GM21576 (cell line): Measurements from ENCODE around the gene NDFIP1.
"Not testable (repeated sequence)": the region's sequence is repeated elsewhere in the genome, so short reads cannot be mapped to it uniquely, and the experiment has no call there.

Experiments
- ATAC-seq: cut with Tn5 transposase; IDR thresholded peaks from one replicate; pipeline ENCODE4 v1.9.1; 2021; ENCODE audit warnings: mild to moderate bottlenecking, moderate library complexity; ENCODE audit not compliant: unreplicated experiment

Gene NDFIP1, protein sequence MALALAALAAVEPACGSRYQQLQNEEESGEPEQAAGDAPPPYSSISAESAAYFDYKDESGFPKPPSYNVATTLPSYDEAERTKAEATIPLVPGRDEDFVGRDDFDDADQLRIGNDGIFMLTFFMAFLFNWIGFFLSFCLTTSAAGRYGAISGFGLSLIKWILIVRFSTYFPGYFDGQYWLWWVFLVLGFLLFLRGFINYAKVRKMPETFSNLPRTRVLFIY

GRCh38 chr5:142108432-142109330, at the start of gene NDFIP1:
NDFIP1 (plus strand) TSS chr5:142108779; CDS start chr5:142108975, 196 bp downstream.
- peak; percentile 88 for ATAC-seq

DNA sequence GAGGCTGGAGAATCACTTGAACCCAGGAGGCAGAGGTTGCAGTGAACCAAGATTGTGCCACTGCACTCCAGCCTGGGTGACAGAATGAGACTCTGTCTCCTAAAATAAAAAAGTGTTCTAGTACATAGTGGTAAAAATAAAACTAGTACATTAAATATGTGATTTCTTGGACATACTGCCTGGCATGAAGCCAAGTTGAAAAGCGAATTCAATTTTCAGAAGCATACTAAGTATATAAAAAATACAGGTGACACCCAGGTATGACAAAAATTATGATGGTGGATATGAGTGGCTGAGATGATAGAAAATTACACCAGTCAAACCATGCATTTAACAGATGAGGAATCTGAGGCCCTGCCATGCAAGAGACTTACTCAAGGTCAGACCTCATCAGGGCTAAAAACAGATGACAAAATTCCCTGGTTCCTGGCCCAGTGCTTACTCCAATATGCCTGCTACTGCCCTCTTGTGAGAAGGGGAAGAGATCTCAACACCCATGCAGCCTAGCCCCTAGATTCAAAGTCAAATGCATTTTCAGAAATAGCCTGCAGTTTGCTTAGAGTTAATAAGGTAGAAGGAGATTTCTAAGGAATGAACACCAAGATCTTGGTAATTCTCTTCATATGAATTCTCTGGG, 49.2 kb upstream of the NDFIP1 start:
- ATAC-seq = no peak

DNA sequence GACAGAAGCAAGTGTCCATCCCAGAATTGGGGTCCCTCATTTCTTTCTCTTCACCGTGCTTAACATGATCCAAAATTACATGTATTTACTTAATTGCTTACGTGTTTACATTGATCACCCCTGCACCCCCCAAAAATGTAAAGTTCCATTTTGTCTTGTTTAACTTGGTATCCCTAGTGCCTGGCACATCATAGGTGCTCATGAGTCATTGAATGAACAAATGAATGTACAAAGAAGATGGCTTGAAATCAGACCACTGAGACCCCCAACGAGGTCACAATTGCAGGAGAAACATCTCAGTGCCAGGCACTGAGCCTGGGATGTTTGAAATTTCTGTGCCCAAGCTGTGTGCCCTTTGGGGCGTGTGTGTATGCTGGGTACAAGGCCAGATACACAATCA, 45.2 kb upstream of the NDFIP1 start:
- no peak for ATAC-seq

DNA sequence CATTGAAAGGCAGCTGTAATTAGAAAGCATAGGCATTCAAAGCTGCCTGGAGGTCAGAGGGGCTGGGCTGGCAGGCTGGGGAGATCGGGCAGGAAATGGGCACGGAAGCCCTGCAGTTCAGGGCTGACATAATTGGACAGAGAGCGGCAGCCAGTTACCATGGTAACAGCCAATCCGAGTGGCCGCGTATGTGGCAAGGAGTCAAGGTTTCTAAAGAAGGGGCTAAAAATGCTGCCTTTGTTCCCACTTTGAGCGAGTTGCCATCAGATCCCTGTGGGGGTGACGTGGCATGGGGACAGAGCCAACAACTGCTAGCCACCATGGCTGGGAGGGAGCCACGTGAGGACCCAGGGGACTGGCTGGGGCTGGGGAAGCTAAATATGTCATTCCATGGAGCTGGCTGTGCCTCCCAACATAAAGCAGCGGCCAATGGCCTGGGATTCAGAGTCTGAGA, 44.7 kb upstream of the NDFIP1 start:
- ATAC-seq = no peak

DNA sequence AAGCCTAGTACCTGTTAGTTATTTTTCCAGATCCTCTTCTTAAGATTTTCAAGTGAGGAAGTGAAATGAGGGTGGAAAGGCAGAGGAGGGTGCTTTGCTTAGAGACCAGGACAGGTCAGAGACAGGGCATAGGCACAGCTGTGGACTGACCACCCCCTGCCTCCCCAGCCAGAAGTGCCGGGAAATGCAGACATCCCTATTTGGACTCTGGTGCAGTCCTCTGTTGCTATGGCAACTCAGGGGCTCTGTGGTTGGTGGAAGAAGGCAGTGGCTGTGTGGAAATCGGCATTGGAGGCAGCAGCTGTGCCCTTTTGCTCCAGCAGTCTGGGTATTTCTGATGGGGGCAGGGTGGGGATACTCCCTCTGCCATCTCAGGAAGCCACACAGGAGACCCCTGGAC, 43.3 kb upstream of the NDFIP1 start:
- ATAC-seq = no peak

DNA sequence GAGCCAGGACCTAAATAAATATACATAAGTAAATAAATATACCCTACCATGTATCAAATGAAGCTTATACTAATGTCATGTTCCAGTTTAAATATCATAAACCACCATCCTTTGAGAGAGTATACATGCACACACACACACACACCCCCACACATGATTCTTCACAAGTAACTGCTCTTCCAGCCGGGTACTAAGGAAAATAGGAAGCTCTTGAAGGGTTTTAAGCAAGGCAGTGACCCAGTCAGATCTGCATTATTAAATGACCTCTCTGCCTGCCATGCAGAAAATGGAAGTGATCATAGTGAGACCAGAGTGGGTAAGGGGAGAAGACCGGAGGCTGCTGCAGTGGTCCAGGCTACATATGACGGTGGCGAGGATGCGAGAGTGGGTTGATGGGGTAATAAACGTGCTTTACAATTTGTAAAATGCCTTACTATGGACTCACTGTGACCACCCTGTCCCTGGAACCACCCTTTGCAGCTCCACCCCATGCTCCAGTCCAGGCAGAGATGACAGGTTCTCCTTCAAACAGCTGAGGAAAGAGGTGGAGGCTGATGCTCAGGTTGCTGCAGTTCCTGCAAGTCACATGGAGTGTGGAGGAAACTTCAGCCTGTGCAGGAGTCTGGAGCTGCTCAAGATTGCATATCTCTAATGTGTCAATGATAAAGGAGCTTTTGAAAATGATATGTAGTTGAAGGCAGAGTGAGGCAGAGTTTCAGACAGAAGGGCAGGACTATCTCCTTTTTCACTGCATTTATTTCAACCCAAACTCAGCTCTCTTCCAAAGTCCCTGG, 38.8 kb upstream of the NDFIP1 start:
- ATAC-seq = no peak

GRCh38 chr5:142070734-142071133, 37.8 kb upstream of the NDFIP1 start:
- ATAC-seq = no peak

- ATAC-seq = no peak
Observed at GRCh38 chr5:142072488-142072887, 36.1 kb upstream of the NDFIP1 start.

DNA sequence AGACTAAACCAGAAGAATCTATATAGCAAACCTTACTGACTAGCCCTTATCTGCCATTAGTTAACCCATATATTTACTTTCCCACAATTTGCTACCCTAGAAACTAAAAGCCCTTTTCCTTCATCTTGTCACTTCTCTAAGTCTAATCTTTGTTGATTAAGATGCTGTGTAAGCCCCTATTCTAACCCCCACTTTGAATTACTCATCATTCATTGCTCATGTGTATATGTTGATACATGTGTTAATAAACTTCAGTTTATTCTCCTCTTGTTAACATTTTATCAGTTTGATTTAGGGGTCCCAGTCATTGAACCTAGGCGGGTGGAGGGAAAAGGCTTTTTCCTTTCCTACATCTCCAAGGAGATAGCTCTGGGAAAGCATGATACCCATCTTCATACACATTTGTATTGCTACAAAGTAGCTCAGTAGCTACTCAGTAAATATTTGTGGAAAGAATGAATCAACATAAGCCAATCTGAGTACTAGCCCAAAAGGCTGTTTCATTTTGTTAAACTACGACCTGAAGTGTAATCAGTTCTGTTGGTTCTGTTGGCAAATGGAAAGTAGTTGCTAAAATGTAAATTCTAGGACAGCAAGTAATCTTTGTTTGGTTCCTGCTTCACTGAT, 35.1 kb upstream of the NDFIP1 start:
- ATAC-seq = no peak

DNA sequence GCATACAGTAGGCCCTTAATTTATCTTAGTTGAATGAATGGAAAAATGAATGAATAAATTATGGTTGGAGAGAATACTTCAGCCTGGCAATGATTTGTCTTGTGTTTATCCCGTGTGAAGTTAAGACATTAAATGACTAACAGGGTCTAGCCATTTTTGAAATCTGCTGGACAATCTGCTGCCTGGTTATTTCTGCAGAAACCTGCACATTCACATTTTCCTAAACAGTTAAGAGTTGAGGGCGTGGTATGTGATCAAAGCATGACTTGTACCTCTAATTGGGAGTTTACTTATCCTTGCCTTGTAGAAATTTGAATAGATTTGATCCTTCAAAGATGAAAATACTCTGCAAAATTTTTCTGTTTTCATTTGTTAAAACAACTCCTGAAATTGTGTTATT, 34.6 kb upstream of the NDFIP1 start:
- no peak for ATAC-seq

- no peak for ATAC-seq
Observed at GRCh38 chr5:142078221-142078620, 30.4 kb upstream of the NDFIP1 start.

DNA sequence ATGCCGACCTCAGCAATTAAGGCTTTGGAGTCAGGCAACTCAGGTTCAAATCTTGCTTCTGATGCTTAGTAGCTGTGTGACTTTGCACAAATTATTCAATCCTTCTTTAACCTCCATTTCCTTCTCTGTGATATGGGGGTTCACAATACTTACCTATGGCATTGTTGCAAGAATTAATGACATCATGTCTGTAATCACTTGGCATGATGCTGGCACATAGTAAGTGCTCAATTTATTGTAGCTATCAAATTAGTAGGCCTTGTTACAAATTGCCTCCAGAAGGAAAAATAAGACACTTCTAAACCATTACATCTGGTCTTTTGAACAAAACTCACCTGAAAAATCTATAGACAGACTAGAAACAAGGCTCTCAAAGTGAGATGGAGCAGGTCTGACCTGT, 29.9 kb upstream of the NDFIP1 start:
- ATAC-seq = no peak

- ATAC-seq = no peak
Observed at GRCh38 chr5:142079306-142079721, 29.3 kb upstream of the NDFIP1 start.

- ATAC-seq = no peak
Observed at GRCh38 chr5:142080248-142080647, 28.3 kb upstream of the NDFIP1 start.

- no peak for ATAC-seq
Observed at GRCh38 chr5:142082182-142082781, 26.3 kb upstream of the NDFIP1 start.

DNA sequence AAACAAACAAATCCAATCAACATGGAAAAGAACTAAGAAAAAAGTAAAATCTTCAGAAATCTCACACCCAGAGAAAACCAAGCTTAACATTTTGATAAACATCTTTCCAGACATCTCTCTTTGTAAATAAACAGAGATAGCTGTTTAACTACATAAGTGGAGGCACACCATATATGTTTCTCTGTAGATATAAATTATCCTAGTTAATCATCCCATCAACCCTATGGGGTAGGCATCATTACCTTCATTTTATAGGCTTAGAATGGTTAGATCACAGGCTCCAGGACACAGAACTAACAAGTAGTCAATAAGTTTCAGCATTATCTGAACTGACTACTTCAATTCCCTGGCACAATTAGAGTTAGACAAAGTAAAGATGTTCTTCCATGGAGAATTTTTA, 22.4 kb upstream of the NDFIP1 start:
- no peak for ATAC-seq

GRCh38 chr5:142086679-142087078, 21.9 kb upstream of the NDFIP1 start:
- ATAC-seq = no peak

- no peak for ATAC-seq
Observed at GRCh38 chr5:142087920-142088679, 20.5 kb upstream of the NDFIP1 start.

DNA sequence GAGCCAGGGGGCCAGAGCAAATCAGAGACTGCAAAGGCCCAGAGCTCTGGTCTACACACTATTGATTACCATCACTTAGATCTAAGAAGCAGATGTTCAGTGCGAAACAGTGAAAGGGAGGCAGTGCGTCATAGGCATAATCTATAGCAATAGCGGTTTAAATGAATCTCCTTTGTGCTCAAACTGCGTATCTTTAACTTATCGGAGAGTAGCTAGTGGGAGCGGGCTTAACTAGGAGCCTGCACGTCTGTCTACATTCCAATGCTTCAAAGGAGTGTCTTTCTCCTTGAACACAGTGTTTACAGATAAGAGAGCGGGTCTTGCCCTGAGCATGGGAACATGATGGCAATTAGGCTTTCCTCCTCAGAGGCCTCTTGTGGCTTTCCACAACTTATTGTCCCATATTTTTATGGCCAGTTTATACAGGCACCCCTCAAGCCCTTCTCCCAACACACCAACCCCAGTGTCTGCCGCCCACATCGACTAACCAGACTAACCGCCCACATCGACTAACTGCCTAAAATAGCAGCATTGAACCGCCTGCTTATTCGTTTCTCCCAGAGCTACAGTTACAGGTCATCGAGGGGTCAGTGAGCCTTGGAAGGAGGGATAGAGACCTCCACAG, 19.6 kb upstream of the NDFIP1 start:
- ATAC-seq = not testable (repeated sequence)
